CD4-positive, CD25-positive, alpha-beta regulatory T cell (primary cell): ENCODE measurements around the gene TSSK3. TPM values are rescaled to one million over a fixed set of nuclear protein-coding genes. Genes with fewer than 3 reads are reported as not detected.
A peak's percentile ranks its signal among the peaks of the same experiment; 100 is the strongest.

Experiments
- ATAC-seq, 2 donors: fragments of 150-1000 bp; cut with Tn5 transposase; one replicate each; pipeline ENCODE4 v1.10.0; 2021; ENCODE audit warnings: low read depth in 2 of 2, moderate number of reproducible peaks in 2 of 2, moderate library complexity in 1 of 2
- DNase-seq, 3 donors: peaks; one replicate each; pipeline versions ENCODE4 v3.0.0 to v3.0.0-alpha.2; 2012 to 2022; ENCODE audit warnings: mixed read lengths in 1 of 3
- H3K27ac ChIP-seq: one replicate; pipeline ENCODE4 v1.7.0; 2013; ENCODE audit warnings: mild to moderate bottlenecking, low read length; ENCODE audit not compliant: insufficient read depth, poor library complexity, severe bottlenecking
- H3K27me3 ChIP-seq: one replicate; pipeline ENCODE4 v1.7.0; 2013; ENCODE audit warnings: low read length; ENCODE audit not compliant: control insufficient read depth, insufficient read depth
- H3K36me3 ChIP-seq: one replicate; pipeline ENCODE4 v1.7.0; 2013; ENCODE audit warnings: mild to moderate bottlenecking, low read length, moderate library complexity; ENCODE audit not compliant: control insufficient read depth, insufficient read depth
- H3K4me1 ChIP-seq: 2 replicates; pipeline ENCODE4 v1.7.0; 2013; ENCODE audit warnings: mild to moderate bottlenecking, low read length; ENCODE audit not compliant: insufficient read depth, control insufficient read depth, poor library complexity, severe bottlenecking
- H3K4me3 ChIP-seq: one replicate; pipeline ENCODE4 v1.7.0; 2013; ENCODE audit warnings: low read depth, mild to moderate bottlenecking, low read length, moderate library complexity
- H3K9me3 ChIP-seq, 2 experiments: 1 replicate in 1 of 2; 2 replicates in 1 of 2; pipeline ENCODE4 v1.7.0; 2013; ENCODE audit warnings: low read length in 2 of 2, mild to moderate bottlenecking in 1 of 2, moderate library complexity in 1 of 2; ENCODE audit not compliant: control insufficient read depth in 2 of 2
- H3K27ac Mint-ChIP-seq, 3 donors: one replicate each; pipeline ENCODE4 v1.8.0; 2020 to 2022; ENCODE audit warnings: mild to moderate bottlenecking in 3 of 3, mixed read lengths in 3 of 3, moderate library complexity in 2 of 3
- H3K27me3 Mint-ChIP-seq: one replicate; pipeline ENCODE4 v1.8.0; 2022; ENCODE audit warnings: mild to moderate bottlenecking, mixed read lengths
- H3K36me3 Mint-ChIP-seq: one replicate; pipeline ENCODE4 v1.8.0; 2020; ENCODE audit warnings: mixed read lengths
- H3K4me1 Mint-ChIP-seq, 4 donors: one replicate each; pipeline ENCODE4 v1.8.0; 2020 to 2022; ENCODE audit warnings: mixed read lengths in 4 of 4, mild to moderate bottlenecking in 1 of 4
- H3K4me3 Mint-ChIP-seq, 4 donors: one replicate each; pipeline ENCODE4 v1.8.0; 2020 to 2022; ENCODE audit warnings: mild to moderate bottlenecking in 4 of 4, mixed read lengths in 4 of 4, moderate library complexity in 3 of 4
- H3K9me3 Mint-ChIP-seq, 7 donors: one replicate each; pipeline ENCODE4 v1.8.0; 2020 to 2022; ENCODE audit warnings: mixed read lengths in 7 of 7, mild to moderate bottlenecking in 3 of 7, moderate library complexity in 2 of 7
- polyA plus RNA-seq, 4 donors: library from polyadenylated mRNA; unstranded; fragments of 300-500 nt; fragmentation: Illumina TruSeq; gene quantifications; one replicate each; pipeline ENCODE4 v1.2.3, GENCODE V29; 2021
- total RNA-seq: library from RNA; stranded (reverse); gene quantifications from one replicate; pipeline ENCODE4 v1.2.3, GENCODE V29; 2022

The TSSK3 gene
- total and polyA plus RNA-seq, 5 donors from 2014 or later, result 0.76 to 1.9 (median 1.1) TPM; not detected in 2

GRCh38 chr1:32361674-32362473 lies 465 bp upstream of the TSSK3 start:
- Histone ChIP-seq H3K4me3 (no peak overlapping the region), H3K27ac (no peak overlapping the region), H3K9me3 (no peaks in the 10 kb centered on the region), H3K36me3 (peaks cover 27% of the 10 kb centered on the region), H3K4me1 (peaks cover 21% of the 10 kb centered on the region), H3K27me3 (no peaks in the 10 kb centered on the region)
- peak in 1 of 3 donors; percentile 20 for DNase-seq
- peak; percentile 38 to 49 for ATAC-seq
- Mint-ChIP-seq H3K27ac (peak overlapping the region in 1 of 3 donors; percentile 49), H3K27me3 (peaks cover 13% of the 10 kb centered on the region), H3K9me3 (no peaks in the 10 kb centered on the region), H3K36me3 (peaks cover 21% of the 10 kb centered on the region), H3K4me3 (peak overlapping the region in 3 of 4 donors; percentile 50 to 77 (median 52)), H3K4me1 (peaks cover 0 to 27% (median 16%) of the 10 kb centered on the region in 4 donors)

- Histone ChIP-seq H3K36me3 (peaks cover 45% of the 10 kb centered on the region), H3K27ac (no peak overlapping the region), H3K9me3 (no peaks in the 10 kb centered on the region), H3K4me3 (no peak overlapping the region), H3K27me3 (no peaks in the 10 kb centered on the region), H3K4me1 (peaks cover 21% of the 10 kb centered on the region)
- Mint-ChIP-seq H3K27me3 (peaks cover 13% of the 10 kb centered on the region), H3K27ac (peak overlapping the region in 1 of 3 donors; percentile 14), H3K9me3 (no peaks in the 10 kb centered on the region), H3K4me3 (no peak overlapping the region), H3K4me1 (peaks cover 0 to 27% (median 16%) of the 10 kb centered on the region in 4 donors), H3K36me3 (peaks cover 21% of the 10 kb centered on the region)
- DNase-seq (no peak), ATAC-seq (no peak)
Observed at GRCh38 chr1:32363713-32364112, 1.4 kb downstream of the TSSK3 start.

- Mint-ChIP-seq H3K27ac (no peak overlapping the region), H3K4me1 (peaks cover 0 to 22% (median 11%) of the 10 kb centered on the region in 4 donors), H3K9me3 (no peaks in the 10 kb centered on the region), H3K36me3 (peaks cover 24% of the 10 kb centered on the region), H3K27me3 (peaks cover 13% of the 10 kb centered on the region), H3K4me3 (no peak overlapping the region)
- no peaks in the 10 kb centered on the region for H3K9me3 ChIP-seq
- no peak overlapping the region for H3K27ac ChIP-seq
- H3K4me1 ChIP-seq, result peaks cover 17% of the 10 kb centered on the region
- ATAC-seq (no peak), DNase-seq (no peak)
- H3K4me3 ChIP-seq, result no peak overlapping the region
- H3K36me3 ChIP-seq, result peaks cover 54% of the 10 kb centered on the region
- no peaks in the 10 kb centered on the region for H3K27me3 ChIP-seq
Observed at GRCh38 chr1:32364836-32365235, 2.5 kb downstream of the TSSK3 start.

- H3K27ac Mint-ChIP-seq, result peak overlapping the region in 2 of 3 donors; percentile 55 to 71
- H3K27ac ChIP-seq, result no peak overlapping the region
- no peaks in the 10 kb centered on the region for H3K27me3 ChIP-seq
- peaks cover 12% of the 10 kb centered on the region for H3K27me3 Mint-ChIP-seq
- H3K4me1 Mint-ChIP-seq, result peaks cover 0 to 20% (median 8%) of the 10 kb centered on the region in 4 donors
- no peak overlapping the region for H3K4me3 ChIP-seq
- H3K4me1 ChIP-seq, result peaks cover 14% of the 10 kb centered on the region
- DNase-seq (no peak), ATAC-seq (no peak)
- peaks cover 56% of the 10 kb centered on the region for H3K36me3 ChIP-seq
- H3K9me3 ChIP-seq, result no peaks in the 10 kb centered on the region
- no peaks in the 10 kb centered on the region for H3K9me3 Mint-ChIP-seq
- H3K4me3 Mint-ChIP-seq, result no peak overlapping the region
- H3K36me3 Mint-ChIP-seq, result peaks cover 24% of the 10 kb centered on the region
Observed at GRCh38 chr1:32365445-32365844, 3.1 kb downstream of the TSSK3 start.

- H3K27ac ChIP-seq, result no peak overlapping the region
- peaks cover 7% of the 10 kb centered on the region for H3K4me1 ChIP-seq
- Mint-ChIP-seq H3K4me1 (peaks cover 10 to 18% (median 15%) of the 10 kb centered on the region in 4 donors), H3K9me3 (no peaks in the 10 kb centered on the region), H3K4me3 (no peak overlapping the region), H3K27me3 (no peaks in the 10 kb centered on the region), H3K36me3 (peaks cover 22% of the 10 kb centered on the region), H3K27ac (no peak overlapping the region)
- no peak overlapping the region for H3K4me3 ChIP-seq
- DNase-seq (no peak), ATAC-seq (no peak)
- H3K27me3 ChIP-seq, result no peaks in the 10 kb centered on the region
- H3K9me3 ChIP-seq, result no peaks in the 10 kb centered on the region
- H3K36me3 ChIP-seq, result peaks cover 65% of the 10 kb centered on the region
Observed at GRCh38 chr1:32367912-32368635, 5.7 kb downstream of the TSSK3 start.

- H3K27me3 ChIP-seq, result no peaks in the 10 kb centered on the region
- H3K36me3 Mint-ChIP-seq, result peaks cover 28% of the 10 kb centered on the region
- no peak overlapping the region for H3K4me3 Mint-ChIP-seq
- no peak overlapping the region for H3K27ac ChIP-seq
- H3K9me3 ChIP-seq, result no peaks in the 10 kb centered on the region
- H3K27me3 Mint-ChIP-seq, result no peaks in the 10 kb centered on the region
- peak overlapping the region; percentile 65 to 87 (median 82) for H3K27ac Mint-ChIP-seq
- H3K4me1 ChIP-seq, result peaks cover 7% of the 10 kb centered on the region
- peak; percentile 75 for ATAC-seq
- no peak overlapping the region for H3K4me3 ChIP-seq
- H3K36me3 ChIP-seq, result peaks cover 71% of the 10 kb centered on the region
- H3K9me3 Mint-ChIP-seq, result no peaks in the 10 kb centered on the region
- DNase-seq, result peak in 2 of 3 donors; percentile 55 to 72
- H3K4me1 Mint-ChIP-seq, result peaks cover 11 to 26% (median 19%) of the 10 kb centered on the region in 4 donors
Observed at GRCh38 chr1:32372149-32372756, 9.9 kb downstream of the TSSK3 start.

- peaks cover 37% of the 10 kb centered on the region for H3K36me3 Mint-ChIP-seq
- H3K27me3 ChIP-seq, result no peaks in the 10 kb centered on the region
- no peaks in the 10 kb centered on the region for H3K9me3 Mint-ChIP-seq
- no peak overlapping the region for H3K4me3 ChIP-seq
- no peaks in the 10 kb centered on the region for H3K9me3 ChIP-seq
- H3K27me3 Mint-ChIP-seq, result no peaks in the 10 kb centered on the region
- peak overlapping the region in 2 of 3 donors; percentile 27 to 87 for H3K27ac Mint-ChIP-seq
- peaks cover 71% of the 10 kb centered on the region for H3K36me3 ChIP-seq
- H3K4me1 ChIP-seq, result peaks cover 7% of the 10 kb centered on the region
- no peak overlapping the region for H3K27ac ChIP-seq
- H3K4me3 Mint-ChIP-seq, result no peak overlapping the region
- ATAC-seq (no peak), DNase-seq (no peak)
- peaks cover 11 to 26% (median 19%) of the 10 kb centered on the region in 4 donors for H3K4me1 Mint-ChIP-seq
Observed at GRCh38 chr1:32373996-32374592, 11.8 kb downstream of the TSSK3 start.
